Neuronal stem cell (in vitro differentiated cells): ENCODE results near the gene GAB1.
A peak's percentile ranks its signal among the peaks of the same experiment; 100 is the strongest.

Experiments used
- DNase-seq: peaks from one replicate; pipeline ENCODE4 v3.0.0-alpha.2; 2013; ENCODE audit warnings: low spot score
- H2AFZ ChIP-seq: one replicate; pipeline ENCODE4 v1.6.1; 2013; ENCODE audit warnings: mild to moderate bottlenecking, low read length, inconsistent platforms
- H2AK5ac ChIP-seq: 2 replicates; pipeline ENCODE4 v1.6.1; 2013; ENCODE audit warnings: low read depth, mild to moderate bottlenecking, inconsistent platforms, low read length, moderate library complexity, mixed read lengths
- H2BK120ac ChIP-seq: 2 replicates; pipeline ENCODE4 v1.6.1; 2013; ENCODE audit warnings: low read depth, mild to moderate bottlenecking, inconsistent platforms, low read length, moderate library complexity, mixed read lengths
- H2BK12ac ChIP-seq: one replicate; pipeline ENCODE4 v1.6.1; 2013; ENCODE audit warnings: low read length, inconsistent platforms
- H2BK15ac ChIP-seq: 2 replicates; pipeline ENCODE4 v1.6.1; 2013; ENCODE audit warnings: mild to moderate bottlenecking, low read length, inconsistent platforms, mixed read lengths
- H2BK5ac ChIP-seq: one replicate; pipeline ENCODE4 v1.6.1; 2013; ENCODE audit warnings: inconsistent platforms, mild to moderate bottlenecking, low read length, moderate library complexity
- H3K14ac ChIP-seq: one replicate; pipeline ENCODE4 v1.6.1; 2013; ENCODE audit warnings: low read length, inconsistent platforms
- H3K18ac ChIP-seq: 2 replicates; pipeline ENCODE4 v1.6.1; 2013; ENCODE audit warnings: low read length, inconsistent platforms
- H3K23ac ChIP-seq: 2 replicates; pipeline ENCODE4 v1.6.1; 2013; ENCODE audit warnings: low read depth, mild to moderate bottlenecking, mixed read lengths, low read length, inconsistent platforms; ENCODE audit not compliant: poor library complexity
- H3K27ac ChIP-seq: replicated peaks from 3 replicates; pipeline ENCODE4 v1.5.1; 2013; ENCODE audit warnings: low read length, inconsistent platforms
- H3K27me3 ChIP-seq, 3 experiments: 2 replicates each; pipeline ENCODE4 v1.6.1; 2013; ENCODE audit warnings: low read length in 3 of 3, mild to moderate bottlenecking in 2 of 3, inconsistent platforms in 1 of 3, low read depth in 1 of 3, mixed read lengths in 1 of 3, moderate library complexity in 1 of 3; ENCODE audit not compliant: control insufficient read depth in 3 of 3, insufficient read depth in 3 of 3
- H3K36me3 ChIP-seq, 2 donors: replicated peaks in 1 of 2; 2 replicates each; pipeline ENCODE4 v1.6.1; 2013; ENCODE audit warnings: low read length in 2 of 2; ENCODE audit not compliant: control insufficient read depth in 2 of 2, insufficient read depth in 2 of 2
- H3K4ac ChIP-seq: 2 replicates; pipeline ENCODE4 v1.6.1; 2013; ENCODE audit warnings: inconsistent platforms, mild to moderate bottlenecking, low read length, moderate library complexity
- H3K4me1 ChIP-seq, 2 donors: 1 replicate in 1 of 2; 2 replicates in 1 of 2; pipeline ENCODE4 v1.6.1; 2013; ENCODE audit warnings: low read length in 2 of 2, low read depth in 1 of 2; ENCODE audit not compliant: control insufficient read depth in 2 of 2, insufficient read depth in 1 of 2
- H3K4me2 ChIP-seq: one replicate; pipeline ENCODE4 v1.6.1; 2013; ENCODE audit warnings: mild to moderate bottlenecking, low read length, inconsistent platforms; ENCODE audit not compliant: insufficient read depth, poor library complexity, severe bottlenecking
- H3K4me3 ChIP-seq, 2 donors: 2 replicates each; pipeline ENCODE4 v1.5.1; 2013; ENCODE audit warnings: low read length in 2 of 2, mild to moderate bottlenecking in 2 of 2, inconsistent platforms in 1 of 2, moderate library complexity in 1 of 2
- H3K79me1 ChIP-seq: one replicate; pipeline ENCODE4 v1.6.1; 2013; ENCODE audit warnings: low read depth, mild to moderate bottlenecking, inconsistent platforms, low read length, moderate library complexity
- H3K9ac ChIP-seq: one replicate; pipeline ENCODE4 v1.6.1; 2013; ENCODE audit warnings: mild to moderate bottlenecking, low read depth, low read length, inconsistent platforms; ENCODE audit not compliant: poor library complexity
- H3K9me3 ChIP-seq, 2 donors: replicated peaks in 1 of 2; 2 replicates each; pipeline versions ENCODE3 to v1.6.1; 2013; ENCODE audit warnings: low read length in 2 of 2, mild to moderate bottlenecking in 2 of 2, inconsistent platforms in 1 of 2, low read depth in 1 of 2, mixed read lengths in 1 of 2, moderate library complexity in 1 of 2; ENCODE audit not compliant: control insufficient read depth in 2 of 2, insufficient read depth in 1 of 2
- H4K8ac ChIP-seq: one replicate; pipeline ENCODE4 v1.6.1; 2013; ENCODE audit warnings: low read depth, mild to moderate bottlenecking, inconsistent platforms, low read length, moderate library complexity
- H4K91ac ChIP-seq: one replicate; pipeline ENCODE4 v1.6.1; 2013; ENCODE audit warnings: low read length, low read depth, mild to moderate bottlenecking, inconsistent platforms; ENCODE audit not compliant: poor library complexity
- WGBS, 2 donors: extraction: QIAGEN DNeasy Blood & Tissue Kit; methylation state at CpG; one replicate each; pipeline ENCODE4 v1.1.7; 2013; ENCODE audit warnings: missing lambda C conversion rate in 2 of 2, mixed read lengths in 1 of 2; ENCODE audit not compliant: insufficient read length in 2 of 2, insufficient replicate concordance in 1 of 2; ENCODE audit errors: extremely low coverage in 2 of 2; 5-methylcytosine and 5-hydroxymethylcytosine counted together

Gene GAB1

DNA sequence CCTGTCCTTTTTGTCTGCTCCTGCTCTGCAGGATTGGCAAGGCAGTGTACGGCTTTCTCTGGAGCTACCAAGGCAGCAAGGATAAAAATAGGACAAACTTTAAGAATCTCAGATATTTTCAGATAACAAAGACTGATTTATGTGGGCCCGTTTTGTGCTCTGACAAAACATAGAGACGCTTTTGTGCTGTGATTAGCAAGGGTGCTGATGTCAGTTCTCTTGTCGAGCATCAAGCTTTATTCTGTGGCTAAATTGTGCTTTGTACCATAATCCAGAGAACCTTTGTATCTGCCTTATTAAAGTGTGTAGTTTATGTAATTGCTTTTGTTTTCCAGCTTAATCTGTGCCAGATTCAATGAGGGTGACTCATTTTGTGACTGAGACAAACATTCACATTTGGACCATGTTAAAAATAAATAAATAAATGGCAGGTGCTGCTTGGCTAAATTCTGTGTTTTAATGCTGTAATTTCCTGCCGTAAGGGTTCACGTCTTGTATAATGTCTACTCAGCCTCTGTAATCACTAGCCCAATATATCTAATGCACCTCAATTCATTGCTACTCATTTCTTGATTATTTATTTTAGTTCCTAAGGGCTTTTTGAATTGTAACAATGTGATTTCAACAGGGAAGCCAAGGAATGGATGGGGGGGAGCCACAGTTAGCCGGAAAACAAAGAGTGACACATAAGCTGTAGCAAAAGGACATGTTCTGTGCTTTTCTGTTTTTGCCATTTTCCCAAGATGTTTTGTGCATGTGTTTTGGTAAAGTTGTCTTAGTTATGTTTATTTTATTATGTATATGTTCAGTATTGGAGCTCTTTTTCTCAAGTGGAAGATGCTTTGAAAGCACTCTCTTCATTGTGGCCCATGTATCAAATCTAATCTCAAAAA, 75.1 kb downstream of the GAB1 start:
- H3K36me3 ChIP-seq, result peaks cover 0 to 15% of the 10 kb centered on the region in 2 donors
- H3K4ac ChIP-seq, result no peak overlapping the region
- peak; percentile 30 for DNase-seq
- H3K23ac ChIP-seq, result no peak overlapping the region
- peaks cover 9 to 13% of the 10 kb centered on the region in 2 donors for H3K4me1 ChIP-seq
- H3K4me2 ChIP-seq, result no peak overlapping the region
- H3K9ac ChIP-seq, result no peak overlapping the region
- H4K8ac ChIP-seq, result no peak overlapping the region
- H3K18ac ChIP-seq, result no peak overlapping the region
- WGBS, 2 donors, result no CpG with 5 or more reads among the region's 7 CpGs
- no peak overlapping the region for H2BK5ac ChIP-seq
- peak overlapping the region; percentile 61 for H3K27ac ChIP-seq
- H3K9me3 ChIP-seq, result no peaks in the 10 kb centered on the region
- no peak overlapping the region for H2AFZ ChIP-seq
- H3K27me3 ChIP-seq, result no peaks in the 10 kb centered on the region
- no peak overlapping the region for H3K4me3 ChIP-seq
- H2BK12ac ChIP-seq, result no peak overlapping the region
- H3K79me1 ChIP-seq, result no peaks in the 10 kb centered on the region
- no peak overlapping the region for H2BK120ac ChIP-seq
- no peak overlapping the region for H4K91ac ChIP-seq
- H2BK15ac ChIP-seq, result no peak overlapping the region
- H3K14ac ChIP-seq, result no peak overlapping the region
- no peak overlapping the region for H2AK5ac ChIP-seq

DNA sequence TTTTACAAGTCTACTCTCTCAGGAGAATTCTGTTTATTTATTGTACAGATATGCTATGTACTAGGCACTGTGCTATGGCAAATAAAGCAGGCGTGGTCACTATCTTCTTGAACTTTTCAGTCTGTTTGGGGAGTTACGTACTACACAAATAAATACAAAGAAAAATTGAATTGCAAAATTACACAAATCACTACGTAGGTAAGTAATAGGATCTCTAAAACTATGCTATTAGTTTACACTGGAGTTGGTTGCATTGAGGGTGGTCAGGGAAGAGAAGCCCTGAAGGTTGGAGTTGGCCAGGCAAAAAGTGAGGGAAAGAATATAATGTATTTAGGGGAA, 75.7 kb downstream of the GAB1 start:
- no peak overlapping the region for H2BK15ac ChIP-seq
- no peak overlapping the region for H3K18ac ChIP-seq
- no peak overlapping the region for H3K9ac ChIP-seq
- H3K36me3 ChIP-seq, result peaks cover 0 to 16% of the 10 kb centered on the region in 2 donors
- peaks cover 9 to 13% of the 10 kb centered on the region in 2 donors for H3K4me1 ChIP-seq
- no peak overlapping the region for H2BK12ac ChIP-seq
- no peak overlapping the region for H3K4me3 ChIP-seq
- no peaks in the 10 kb centered on the region for H3K27me3 ChIP-seq
- H3K23ac ChIP-seq, result no peak overlapping the region
- no peak overlapping the region for H2AK5ac ChIP-seq
- H2BK120ac ChIP-seq, result no peak overlapping the region
- H3K14ac ChIP-seq, result no peak overlapping the region
- no peak overlapping the region for H4K91ac ChIP-seq
- H3K4ac ChIP-seq, result no peak overlapping the region
- no peak overlapping the region for H2BK5ac ChIP-seq
- no peaks in the 10 kb centered on the region for H3K79me1 ChIP-seq
- no peak overlapping the region for H2AFZ ChIP-seq
- no peaks in the 10 kb centered on the region for H3K9me3 ChIP-seq
- no peak overlapping the region for H3K4me2 ChIP-seq
- no CpG with 5 or more reads among the region's 3 CpGs for WGBS, 2 donors
- DNase-seq, result no peak
- no peak overlapping the region for H4K8ac ChIP-seq
- H3K27ac ChIP-seq, result no peak overlapping the region

DNA sequence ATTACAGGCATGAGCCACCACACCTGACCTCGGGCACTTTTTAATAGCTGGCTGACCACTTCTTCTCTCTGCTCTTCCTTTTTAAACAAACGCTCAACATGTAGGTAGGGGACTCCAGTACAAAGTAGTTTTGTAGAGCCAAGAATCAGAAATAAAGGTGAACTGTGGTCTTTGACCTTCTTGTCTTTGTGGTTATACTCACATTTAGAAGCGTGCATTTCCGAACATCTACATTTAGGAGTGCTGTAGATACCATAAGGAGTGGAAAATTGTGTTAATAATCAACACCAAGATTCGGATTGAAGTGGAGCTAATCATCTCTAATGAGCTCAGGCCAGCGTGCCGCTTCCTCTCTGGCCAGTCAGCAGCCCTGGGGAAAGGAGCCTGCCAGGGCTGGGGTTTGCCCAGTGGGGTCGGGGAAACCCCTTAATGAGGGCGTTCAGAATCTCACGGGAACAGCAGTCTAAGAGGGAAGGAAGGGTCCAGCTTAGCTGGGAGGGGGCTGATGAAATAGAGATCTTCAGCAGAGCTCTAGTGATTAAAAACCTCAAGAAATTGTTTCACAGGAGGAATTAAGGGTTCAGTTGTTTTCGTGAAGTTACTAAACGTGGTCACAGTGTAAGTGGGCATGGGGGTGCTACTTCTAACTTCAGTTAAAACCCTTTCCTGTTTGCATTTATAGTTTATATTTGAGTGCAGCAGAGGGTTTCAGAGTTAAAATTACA, 81.2 kb downstream of the GAB1 start:
- H3K4me2 ChIP-seq, result no peak overlapping the region
- H2AK5ac ChIP-seq, result no peak overlapping the region
- H3K4me1 ChIP-seq, result peaks cover 0 to 2% of the 10 kb centered on the region in 2 donors
- H3K36me3 ChIP-seq, result peaks cover 3 to 24% of the 10 kb centered on the region in 2 donors
- H3K79me1 ChIP-seq, result no peaks in the 10 kb centered on the region
- no peak overlapping the region for H3K18ac ChIP-seq
- no peak overlapping the region for H2BK12ac ChIP-seq
- no peaks in the 10 kb centered on the region for H3K9me3 ChIP-seq
- H3K23ac ChIP-seq, result no peak overlapping the region
- H3K14ac ChIP-seq, result no peak overlapping the region
- H4K91ac ChIP-seq, result no peak overlapping the region
- H3K9ac ChIP-seq, result no peak overlapping the region
- DNase-seq, result no peak
- H2BK5ac ChIP-seq, result no peak overlapping the region
- H3K4ac ChIP-seq, result no peak overlapping the region
- no peak overlapping the region for H2BK120ac ChIP-seq
- H3K27ac ChIP-seq, result no peak overlapping the region
- H3K27me3 ChIP-seq, result no peaks in the 10 kb centered on the region
- no peak overlapping the region for H4K8ac ChIP-seq
- WGBS, 2 donors, result no CpG with 5 or more reads among the region's 12 CpGs
- no peak overlapping the region for H2BK15ac ChIP-seq
- H3K4me3 ChIP-seq, result no peak overlapping the region
- no peak overlapping the region for H2AFZ ChIP-seq

DNA sequence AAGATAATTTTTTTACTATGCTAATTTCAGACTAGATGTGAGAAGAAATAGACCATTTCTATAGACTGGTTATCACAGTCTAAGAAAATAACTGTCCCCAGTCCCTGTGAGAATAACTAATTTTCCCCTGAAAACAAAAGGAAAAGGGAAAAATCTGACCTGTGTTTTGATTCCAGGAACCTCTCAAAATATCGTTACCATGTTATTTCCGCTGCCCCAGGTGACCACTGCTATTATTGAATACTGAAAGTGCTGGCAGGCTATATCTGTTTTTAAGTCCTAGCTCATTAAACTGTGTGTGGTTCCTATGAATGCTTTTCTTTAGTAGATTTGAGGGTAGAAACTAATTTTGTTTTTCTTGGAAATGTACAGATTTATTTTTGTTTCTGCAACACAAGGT, 83.6 kb downstream of the GAB1 start:
- Histone ChIP-seq H3K4me2 (no peak overlapping the region), H3K27me3 (no peaks in the 10 kb centered on the region), H3K4me1 (no peaks in the 10 kb centered on the region), H3K9me3 (no peaks in the 10 kb centered on the region), H3K14ac (no peak overlapping the region), H2AFZ (no peak overlapping the region), H3K79me1 (no peaks in the 10 kb centered on the region), H3K36me3 (peaks cover 3 to 25% of the 10 kb centered on the region in 2 donors), H3K27ac (no peak overlapping the region), H3K23ac (no peak overlapping the region), H2BK5ac (no peak overlapping the region), H4K8ac (no peak overlapping the region), H3K9ac (no peak overlapping the region), H2BK15ac (no peak overlapping the region), H2BK120ac (no peak overlapping the region), H3K18ac (no peak overlapping the region), H2AK5ac (no peak overlapping the region), H3K4me3 (no peak overlapping the region), H2BK12ac (no peak overlapping the region), H3K4ac (no peak overlapping the region), H4K91ac (no peak overlapping the region)
- no peak for DNase-seq
- no CpG with 5 or more reads among the region's 2 CpGs for WGBS, 2 donors
